Erythroblast (primary cell): Measurements from ENCODE around the gene GJC1.

Experiments used
- GATA1 ChIP-seq: IDR thresholded peaks from 2 replicates; pipeline ENCODE4 v1.6.1; 2011; ENCODE audit warnings: low read depth, mild to moderate bottlenecking, control low read depth, low read length, moderate library complexity
- POLR2A ChIP-seq: IDR thresholded peaks from 2 replicates; pipeline ENCODE4 v1.6.1; 2011; ENCODE audit warnings: mild to moderate bottlenecking, low read length

- TF ChIP-seq POLR2A: no peak
- no peak for TF ChIP-seq GATA1
Measured at GRCh38 chr17:44840274-44840673, 10.2 kb upstream of the GJC1 start.
